Activated CD4-positive, alpha-beta T cell treated with anti-CD3 and anti-CD28 coated beads, Interleukin-2, amount 10 ng/mL, durations not matched to agents 7 days and 5 days (primary cell): ENCODE measurements around the gene ZNF438. TPM values are rescaled to one million over a fixed set of nuclear protein-coding genes. Genes with fewer than 3 reads are reported as not detected.

Experiments used
- CTCF ChIA-PET: fragments of 350-600 bp; sonication (Branson Sonifier 250); formaldehyde crosslinking; loops from one replicate; lab custom pipeline; 2021; ENCODE audit warnings: antibody characterized with exemption; lab: Charles Lee
- POLR2A ChIA-PET: fragments of 350-600 bp; sonication (Branson Sonifier 250); formaldehyde crosslinking; loops from one replicate; lab custom pipeline; 2021; ENCODE audit warnings: antibody characterized with exemption; lab: Charles Lee
- DNase-seq: peaks from one replicate; pipeline ENCODE4 v3.0.0-alpha.2; 2020
- H3K27ac Mint-ChIP-seq: one replicate; pipeline ENCODE4 v1.8.0; 2021; ENCODE audit warnings: mild to moderate bottlenecking, moderate library complexity, mixed read lengths
- H3K27me3 Mint-ChIP-seq: one replicate; pipeline ENCODE4 v1.8.0; 2021; ENCODE audit warnings: mixed read lengths
- H3K36me3 Mint-ChIP-seq: one replicate; pipeline ENCODE4 v1.8.0; 2021; ENCODE audit warnings: low read depth, mixed read lengths
- H3K4me1 Mint-ChIP-seq: one replicate; pipeline ENCODE4 v1.8.0; 2021; ENCODE audit warnings: mixed read lengths
- H3K4me3 Mint-ChIP-seq: one replicate; pipeline ENCODE4 v1.8.0; 2021; ENCODE audit warnings: mild to moderate bottlenecking, moderate library complexity, mixed read lengths
- H3K9me3 Mint-ChIP-seq: one replicate; pipeline ENCODE4 v1.8.0; 2021; ENCODE audit warnings: mixed read lengths
- total RNA-seq, 2 experiments: library from RNA; stranded (reverse); gene quantifications; one replicate each; pipeline ENCODE4 v1.2.3, GENCODE V29; 2021

ZNF438 gene
- total RNA-seq, 2 experiments from 2014 or later: 3.1 to 3.8 TPM

- H3K4me1 Mint-ChIP-seq: peaks cover 40% of the 10 kb centered on the region
- H3K4me3 Mint-ChIP-seq: no peak overlapping the region
Observed at GRCh38 chr10:31000867-31001266, 30.8 kb downstream of the ZNF438 start.

GRCh38 chr10:31000071-31000782 lies 31.4 kb downstream of the ZNF438 start:
- POLR2A ChIA-PET: no interaction called here
- Mint-ChIP-seq H3K27me3 (no peaks in the 10 kb centered on the region), H3K27ac (no peak overlapping the region), H3K4me1 (peaks cover 36% of the 10 kb centered on the region), H3K9me3 (peaks cover 10% of the 10 kb centered on the region), H3K4me3 (no peak overlapping the region), H3K36me3 (peaks cover 13% of the 10 kb centered on the region)
- CTCF ChIA-PET: no interaction called here
- no peak for DNase-seq

More at GRCh38 chr10:31000867-31001266, 30.8 kb downstream of the ZNF438 start:
- DNase-seq: no peak
- H3K27ac Mint-ChIP-seq: no peak overlapping the region
- H3K27me3 Mint-ChIP-seq: no peaks in the 10 kb centered on the region
- ChIA-PET CTCF (no interaction called here), POLR2A (no interaction called here)
- peaks cover 5% of the 10 kb centered on the region for H3K9me3 Mint-ChIP-seq
- H3K36me3 Mint-ChIP-seq: peaks cover 12% of the 10 kb centered on the region

GRCh38 chr10:30999070-30999712 lies 32.5 kb downstream of the ZNF438 start:
- peaks cover 16% of the 10 kb centered on the region for H3K36me3 Mint-ChIP-seq
- H3K4me3 Mint-ChIP-seq: peak overlapping the region; percentile 57
- ChIA-PET POLR2A (interaction anchor here (0.6 kb wide), 1 partner anchor 17 kb away, joined by 3 read pairs; no protein-coding TSS in a partner anchor), CTCF (interaction anchor here (0.6 to 1.6 kb wide), 4 partner anchors 10 to 273 kb away, joined by 3 to 4 read pairs (median 3); no protein-coding TSS in a partner anchor)
- peaks cover 26% of the 10 kb centered on the region for H3K4me1 Mint-ChIP-seq
- no peaks in the 10 kb centered on the region for H3K27me3 Mint-ChIP-seq
- H3K9me3 Mint-ChIP-seq: peaks cover 14% of the 10 kb centered on the region
- DNase-seq: no peak
- H3K27ac Mint-ChIP-seq: peak overlapping the region; percentile 82

DNA sequence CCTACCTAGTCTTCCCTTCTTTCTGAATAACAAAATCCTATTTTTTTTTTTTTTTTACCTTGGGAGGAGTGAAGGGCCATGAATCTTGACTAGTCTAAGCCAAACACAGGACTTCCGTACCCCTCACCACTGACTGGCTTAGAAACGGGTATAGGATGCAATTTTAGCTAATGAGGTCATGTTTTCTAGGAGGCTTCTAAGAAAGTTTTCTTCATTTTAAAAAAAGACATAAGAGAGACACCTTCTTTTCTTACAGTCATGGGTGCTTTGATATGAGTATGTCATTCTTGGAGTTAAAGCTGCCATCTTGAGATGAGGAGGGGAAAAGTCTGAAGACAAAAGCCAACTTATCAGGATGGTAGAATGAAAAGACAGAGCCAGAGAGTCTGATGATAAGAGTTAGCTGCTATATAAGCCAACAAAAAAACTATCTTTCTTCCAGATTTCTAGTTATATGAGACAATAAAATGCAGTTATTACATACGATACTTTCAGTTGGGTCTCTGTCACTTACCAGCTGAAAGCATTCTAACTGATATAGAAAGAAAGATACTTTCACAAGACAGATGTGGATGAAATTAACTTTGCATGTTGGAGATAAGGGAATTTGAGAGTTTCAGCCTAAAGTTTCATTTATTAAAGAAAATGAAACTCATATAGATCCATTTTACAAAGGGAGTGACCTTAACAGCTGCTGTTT lies 34.0 kb downstream of the ZNF438 start:
- ChIA-PET CTCF (interaction anchor here (0.6 to 1.6 kb wide), 6 partner anchors 8 to 214 kb away, joined by 3 to 6 read pairs (median 3); partner anchors contain the start of gene ZNF438), POLR2A (no interaction called here)
- H3K36me3 Mint-ChIP-seq: peaks cover 19% of the 10 kb centered on the region
- no peak overlapping the region for H3K4me3 Mint-ChIP-seq
- no peaks in the 10 kb centered on the region for H3K27me3 Mint-ChIP-seq
- H3K4me1 Mint-ChIP-seq: peaks cover 24% of the 10 kb centered on the region
- peaks cover 10% of the 10 kb centered on the region for H3K9me3 Mint-ChIP-seq
- peak overlapping the region; percentile 74 for H3K27ac Mint-ChIP-seq
- DNase-seq: no peak

DNA sequence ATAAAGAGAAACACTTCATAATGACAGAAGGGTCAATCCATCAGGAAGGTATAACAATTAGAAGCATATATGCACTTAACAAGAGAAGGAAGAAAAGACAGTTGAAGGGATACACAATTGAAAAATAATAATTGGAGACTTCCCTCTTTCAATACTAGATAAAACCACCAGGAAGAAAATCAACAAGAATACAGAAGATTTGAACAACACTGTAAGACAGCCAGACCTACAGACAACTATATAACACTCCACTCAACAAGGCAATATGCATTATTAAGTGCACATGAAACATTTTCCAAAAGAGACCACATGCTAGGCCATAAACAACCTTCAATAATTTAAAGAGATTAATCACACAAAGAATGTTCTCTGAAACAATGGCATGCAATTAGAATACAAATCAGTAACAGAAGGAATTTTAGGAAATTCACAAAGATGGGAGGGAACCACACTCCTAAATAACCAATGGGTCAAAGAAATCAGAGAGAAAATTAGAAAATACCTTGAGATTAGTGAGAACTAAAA lies 35.1 kb downstream of the ZNF438 start:
- H3K4me3 Mint-ChIP-seq: no peak overlapping the region
- DNase-seq: no peak
- H3K36me3 Mint-ChIP-seq: peaks cover 19% of the 10 kb centered on the region
- H3K27me3 Mint-ChIP-seq: no peaks in the 10 kb centered on the region
- no peak overlapping the region for H3K27ac Mint-ChIP-seq
- ChIA-PET POLR2A (no interaction called here), CTCF (interaction anchor here (1.6 kb wide), 1 partner anchor 11 kb away, joined by 6 read pairs; no protein-coding TSS in a partner anchor)
- peaks cover 24% of the 10 kb centered on the region for H3K4me1 Mint-ChIP-seq
- H3K9me3 Mint-ChIP-seq: peaks cover 11% of the 10 kb centered on the region

DNA sequence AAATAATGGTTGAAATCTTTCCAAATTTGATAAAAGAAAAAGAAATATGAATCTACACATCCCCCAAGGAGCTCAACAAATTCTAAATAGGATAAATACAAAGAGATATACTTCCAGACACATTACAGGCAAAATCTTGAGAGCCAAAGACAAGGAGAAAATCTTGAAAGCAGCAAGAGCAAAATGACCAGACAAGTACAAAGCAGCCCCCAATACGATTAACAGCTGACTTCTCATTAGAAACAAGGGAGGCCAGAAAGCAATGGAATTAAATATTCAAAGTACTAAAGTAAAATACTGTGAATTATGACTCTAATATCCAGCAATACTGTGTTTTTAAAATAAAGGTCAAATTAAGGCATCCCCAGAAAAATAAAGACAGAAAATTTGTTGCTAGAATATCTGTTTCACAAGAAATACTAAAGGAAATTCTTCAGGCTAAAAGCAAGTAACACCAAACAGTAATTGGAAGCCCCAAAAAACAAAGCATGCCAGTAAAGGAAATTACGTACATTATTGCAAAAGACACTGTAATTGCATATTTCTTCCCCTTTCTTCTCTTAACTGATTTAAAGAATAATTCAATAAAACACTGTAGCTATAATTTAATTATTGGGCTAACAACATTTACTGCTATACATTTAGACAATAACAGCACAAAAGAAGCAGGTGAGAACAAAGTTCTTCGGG lies 36.4 kb downstream of the ZNF438 start:
- H3K27me3 Mint-ChIP-seq: no peaks in the 10 kb centered on the region
- H3K27ac Mint-ChIP-seq: no peak overlapping the region
- ChIA-PET POLR2A (no interaction called here), CTCF (interaction anchor here (1.4 to 1.8 kb wide), 2 partner anchors 10 to 14 kb away, joined by 4 read pairs; no protein-coding TSS in a partner anchor)
- H3K4me1 Mint-ChIP-seq: peaks cover 20% of the 10 kb centered on the region
- peaks cover 16% of the 10 kb centered on the region for H3K36me3 Mint-ChIP-seq
- peaks cover 11% of the 10 kb centered on the region for H3K9me3 Mint-ChIP-seq
- no peak for DNase-seq
- H3K4me3 Mint-ChIP-seq: no peak overlapping the region

DNA sequence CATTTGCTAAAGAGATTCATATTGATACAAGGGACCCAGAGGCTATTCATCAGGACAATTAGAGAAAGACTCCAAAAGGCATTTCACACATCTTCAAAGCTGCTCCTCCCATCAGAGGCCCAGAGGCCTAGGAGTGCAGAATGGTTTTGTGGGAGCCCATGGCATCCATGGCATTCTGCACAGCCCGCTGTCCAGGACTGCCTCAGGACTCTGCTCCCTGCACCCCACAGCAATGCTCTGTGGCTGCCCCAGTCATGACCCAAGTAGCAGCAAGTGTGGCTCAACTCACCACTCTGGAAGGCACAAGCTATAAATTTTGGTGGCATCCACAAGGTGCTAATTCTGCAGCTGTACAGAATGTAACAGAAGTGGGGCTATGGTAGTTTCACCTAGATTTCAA lies 38.5 kb downstream of the ZNF438 start:
- Mint-ChIP-seq H3K27me3 (no peaks in the 10 kb centered on the region), H3K4me1 (peaks cover 8% of the 10 kb centered on the region), H3K36me3 (peaks cover 13% of the 10 kb centered on the region), H3K9me3 (peaks cover 11% of the 10 kb centered on the region), H3K27ac (no peak overlapping the region), H3K4me3 (no peak overlapping the region)
- ChIA-PET POLR2A (no interaction called here), CTCF (interaction anchor here (1.1 kb wide), 1 partner anchor 178 kb away, joined by 4 read pairs; no protein-coding TSS in a partner anchor)
- no peak for DNase-seq

- H3K27me3 Mint-ChIP-seq: no peaks in the 10 kb centered on the region
- peaks cover 11% of the 10 kb centered on the region for H3K9me3 Mint-ChIP-seq
- H3K4me1 Mint-ChIP-seq: peaks cover 4% of the 10 kb centered on the region
- no peak overlapping the region for H3K4me3 Mint-ChIP-seq
- POLR2A ChIA-PET: no interaction called here
- DNase-seq: no peak
- CTCF ChIA-PET: interaction anchor here (0.7 kb wide), 1 partner anchor 55 kb away, joined by 3 read pairs; no protein-coding TSS in a partner anchor
- H3K27ac Mint-ChIP-seq: no peak overlapping the region
- H3K36me3 Mint-ChIP-seq: peaks cover 10% of the 10 kb centered on the region
Observed at GRCh38 chr10:30992681-30993080, 39.0 kb downstream of the ZNF438 start.

GRCh38 chr10:30991647-30992011 lies 40.0 kb downstream of the ZNF438 start:
- Mint-ChIP-seq H3K4me1 (no peaks in the 10 kb centered on the region), H3K27ac (no peak overlapping the region), H3K27me3 (no peaks in the 10 kb centered on the region), H3K4me3 (no peak overlapping the region), H3K9me3 (peaks cover 11% of the 10 kb centered on the region), H3K36me3 (peaks cover 7% of the 10 kb centered on the region)
- ChIA-PET POLR2A (no interaction called here), CTCF (interaction anchor here (1.1 kb wide), 1 partner anchor 14 kb away, joined by 4 read pairs; no protein-coding TSS in a partner anchor)
- DNase-seq: no peak

DNA sequence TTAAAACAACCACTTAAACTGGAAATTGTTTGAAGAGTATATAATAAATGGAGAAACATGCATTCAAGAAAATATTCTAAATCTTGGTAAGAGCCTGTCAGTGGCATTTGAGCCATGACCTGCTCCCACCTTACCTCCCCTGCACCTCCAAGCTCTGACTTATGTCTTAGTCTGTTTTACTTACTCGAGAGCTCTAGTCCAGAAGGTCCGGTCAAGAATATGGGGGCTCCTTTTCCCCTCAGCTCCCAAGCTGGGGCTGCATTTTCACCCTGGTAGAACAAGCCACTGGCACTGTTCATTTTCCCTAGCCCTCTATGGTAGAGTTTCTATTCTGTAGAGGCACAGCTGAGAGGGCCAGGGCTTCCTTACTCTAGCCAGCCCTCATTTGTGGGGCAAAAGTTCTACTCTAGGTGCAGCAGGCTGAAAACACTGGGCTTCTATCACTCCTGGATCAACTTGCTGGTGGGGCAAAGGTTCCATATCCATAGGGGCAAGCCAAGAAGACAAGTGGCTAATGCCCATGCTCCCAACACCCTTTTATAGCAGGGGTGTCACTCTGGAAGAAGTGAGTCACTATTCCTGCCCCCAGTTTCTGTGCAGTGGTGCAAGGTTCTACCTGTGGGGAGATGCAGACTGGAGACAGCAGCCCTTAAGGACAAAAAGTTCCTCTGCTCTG lies 40.6 kb downstream of the ZNF438 start:
- POLR2A ChIA-PET: no interaction called here
- Mint-ChIP-seq H3K27ac (no peak overlapping the region), H3K4me1 (peaks cover 1% of the 10 kb centered on the region), H3K4me3 (no peak overlapping the region), H3K27me3 (no peaks in the 10 kb centered on the region), H3K9me3 (peaks cover 11% of the 10 kb centered on the region), H3K36me3 (peaks cover 7% of the 10 kb centered on the region)
- CTCF ChIA-PET: interaction anchor here (1.1 kb wide), 1 partner anchor 15 kb away, joined by 4 read pairs; no protein-coding TSS in a partner anchor
- no peak for DNase-seq

- POLR2A ChIA-PET: no interaction called here
- DNase-seq: no peak
- no peak overlapping the region for H3K27ac Mint-ChIP-seq
- CTCF ChIA-PET: no interaction called here
- no peak overlapping the region for H3K4me3 Mint-ChIP-seq
- no peaks in the 10 kb centered on the region for H3K27me3 Mint-ChIP-seq
- H3K36me3 Mint-ChIP-seq: peaks cover 6% of the 10 kb centered on the region
- peaks cover 7% of the 10 kb centered on the region for H3K9me3 Mint-ChIP-seq
- peaks cover 2% of the 10 kb centered on the region for H3K4me1 Mint-ChIP-seq
Observed at GRCh38 chr10:30990351-30990750, 41.3 kb downstream of the ZNF438 start.
